EH (cell line): ENCODE measurements around the gene GPR27.

Source experiments
- DNase-seq: peaks from one replicate; pipeline ENCODE4 v3.0.0-alpha.2; 2015; ENCODE audit warnings: low read depth

The GPR27 gene

GRCh38 chr3:71733319-71733718 is 20.3 kb upstream of the GPR27 start:
- no peak for DNase-seq

- no peak for DNase-seq
Measured at GRCh38 chr3:71734881-71735280, 18.8 kb upstream of the GPR27 start.

- DNase-seq = no peak
Measured at GRCh38 chr3:71742621-71743020, 11.0 kb upstream of the GPR27 start.

DNA sequence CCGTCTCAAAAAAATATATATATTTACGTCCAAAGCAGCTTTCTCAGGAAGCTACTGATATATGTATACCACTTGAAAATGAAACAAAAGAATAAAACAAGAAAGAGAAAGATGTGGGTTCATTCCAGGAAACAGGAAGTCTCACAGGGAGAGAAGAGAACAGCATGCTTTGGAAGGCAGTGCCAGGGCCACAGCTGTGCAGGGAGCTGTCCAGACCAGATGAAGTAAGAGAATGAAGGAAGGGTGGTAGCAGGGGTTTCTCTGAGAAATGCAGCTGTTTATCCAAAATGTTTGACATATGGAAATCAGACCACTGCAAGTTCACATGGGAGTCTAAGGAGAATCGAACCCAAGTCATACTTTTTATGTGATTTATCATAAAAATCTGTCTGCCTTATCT is 8.9 kb upstream of the GPR27 start:
- DNase-seq = no peak

- DNase-seq = no peak
Measured at GRCh38 chr3:71751602-71752001, 2.1 kb upstream of the GPR27 start.

- DNase-seq = no peak
Measured at GRCh38 chr3:71752831-71753700, 589 bp upstream of the GPR27 start.

DNA sequence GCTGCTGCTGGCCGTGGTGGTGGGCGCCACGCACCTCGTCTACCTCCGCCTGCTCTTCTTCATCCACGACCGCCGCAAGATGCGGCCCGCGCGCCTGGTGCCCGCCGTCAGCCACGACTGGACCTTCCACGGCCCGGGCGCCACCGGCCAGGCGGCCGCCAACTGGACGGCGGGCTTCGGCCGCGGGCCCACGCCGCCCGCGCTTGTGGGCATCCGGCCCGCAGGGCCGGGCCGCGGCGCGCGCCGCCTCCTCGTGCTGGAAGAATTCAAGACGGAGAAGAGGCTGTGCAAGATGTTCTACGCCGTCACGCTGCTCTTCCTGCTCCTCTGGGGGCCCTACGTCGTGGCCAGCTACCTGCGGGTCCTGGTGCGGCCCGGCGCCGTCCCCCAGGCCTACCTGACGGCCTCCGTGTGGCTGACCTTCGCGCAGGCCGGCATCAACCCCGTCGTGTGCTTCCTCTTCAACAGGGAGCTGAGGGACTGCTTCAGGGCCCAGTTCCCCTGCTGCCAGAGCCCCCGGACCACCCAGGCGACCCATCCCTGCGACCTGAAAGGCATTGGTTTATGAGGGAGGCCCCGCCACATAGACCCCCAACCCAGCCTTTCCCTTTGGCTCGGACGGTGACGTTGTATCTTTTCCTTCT is 1.1 kb downstream of the GPR27 start:
- DNase-seq = no peak

DNA sequence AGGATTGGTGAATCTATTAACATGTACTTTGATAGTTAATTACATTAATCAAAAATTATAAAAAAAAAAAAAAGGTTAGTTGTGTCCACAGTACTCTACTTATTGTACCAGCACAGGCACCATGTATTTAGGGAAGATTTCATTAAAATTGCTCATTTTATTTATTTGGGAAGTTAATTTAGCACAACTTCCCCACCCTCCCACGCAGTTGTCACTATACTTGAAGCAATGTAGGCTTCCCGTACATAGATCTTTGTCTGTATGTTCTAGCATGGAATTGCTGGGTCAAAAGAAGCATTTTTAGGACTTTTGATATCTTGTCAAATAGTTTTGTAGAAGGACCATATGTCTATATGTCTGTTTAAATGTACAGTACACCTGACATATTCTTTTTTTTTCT is 4.4 kb downstream of the GPR27 start:
- no peak for DNase-seq

DNA sequence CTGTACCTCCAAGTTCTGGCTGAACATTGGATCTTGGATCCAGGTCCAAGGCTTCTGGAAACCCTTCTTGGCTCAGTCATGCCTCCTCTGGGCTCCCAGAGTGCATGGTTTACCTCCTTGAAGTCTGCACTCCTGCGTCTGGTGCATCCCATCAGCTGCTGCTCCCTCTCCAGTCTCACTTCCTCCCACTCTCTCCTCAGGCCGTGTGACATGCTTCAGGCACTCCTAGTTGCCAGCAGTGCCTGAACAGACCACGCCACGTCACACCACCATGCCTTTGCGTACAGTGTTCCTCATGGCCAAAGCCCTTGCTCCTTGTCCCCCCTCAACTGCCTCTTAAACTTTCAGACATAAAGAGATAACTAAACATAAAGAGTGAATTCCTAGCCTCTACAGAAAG is 5.7 kb downstream of the GPR27 start:
- DNase-seq = no peak

DNA sequence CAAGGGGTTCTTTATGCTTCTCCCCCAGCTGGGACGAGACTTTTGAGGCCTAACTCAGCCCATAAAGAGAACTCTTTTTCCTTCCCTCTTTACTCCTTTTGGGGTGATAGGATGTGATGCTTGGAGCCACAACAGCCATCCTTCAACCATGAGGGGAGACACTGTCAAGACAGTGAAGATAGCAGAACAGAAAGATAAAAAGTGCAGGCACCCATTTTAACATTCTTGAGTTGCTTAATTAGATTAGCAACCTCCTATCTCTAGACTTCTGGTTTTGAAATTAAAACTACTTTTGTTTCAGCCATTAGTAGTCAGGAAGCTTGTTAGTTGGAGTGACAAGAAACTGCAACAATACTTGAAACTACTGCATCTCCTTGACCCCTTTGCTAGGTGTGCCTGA is 6.5 kb downstream of the GPR27 start:
- DNase-seq = no peak

- DNase-seq = no peak
Measured at GRCh38 chr3:71763426-71763825, 9.8 kb downstream of the GPR27 start.

DNA sequence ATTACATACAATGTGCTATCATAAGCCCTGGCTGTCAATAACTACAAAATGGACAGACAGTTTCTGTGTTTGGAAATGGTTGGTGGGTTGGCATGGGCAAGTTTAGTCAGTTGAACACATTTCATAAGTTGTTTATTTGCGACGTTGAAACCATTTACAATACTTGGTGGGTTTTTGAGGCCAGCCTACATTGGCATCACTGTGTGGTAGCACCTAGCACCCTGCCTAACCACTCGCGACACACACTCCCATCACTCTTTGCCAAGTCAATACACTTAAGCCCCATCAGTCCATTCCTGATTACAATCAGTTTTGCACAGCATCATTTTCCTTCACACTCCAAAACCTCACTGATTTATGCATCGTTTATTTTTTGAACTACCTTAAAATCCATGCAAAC is 17.5 kb downstream of the GPR27 start:
- no peak for DNase-seq

DNA sequence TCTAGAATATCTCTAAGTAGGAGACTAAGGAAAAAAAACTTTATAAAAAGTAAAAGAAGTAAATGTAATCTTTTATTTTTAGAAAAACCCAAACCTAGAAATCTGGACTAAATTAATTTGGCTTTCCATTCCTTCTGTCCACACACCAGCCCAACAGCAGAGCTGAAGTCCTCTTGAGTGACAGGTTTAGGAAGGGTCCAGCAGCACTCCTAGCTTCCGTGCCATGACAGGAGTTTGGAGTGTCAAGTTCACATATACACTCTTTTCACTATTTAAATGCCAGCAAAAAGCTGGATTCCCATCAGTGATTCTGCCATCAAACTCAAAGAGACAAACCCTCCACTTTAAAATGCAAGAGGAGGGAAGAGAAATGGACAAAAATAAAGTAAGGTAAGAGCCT is 18.2 kb downstream of the GPR27 start:
- DNase-seq = no peak

DNA sequence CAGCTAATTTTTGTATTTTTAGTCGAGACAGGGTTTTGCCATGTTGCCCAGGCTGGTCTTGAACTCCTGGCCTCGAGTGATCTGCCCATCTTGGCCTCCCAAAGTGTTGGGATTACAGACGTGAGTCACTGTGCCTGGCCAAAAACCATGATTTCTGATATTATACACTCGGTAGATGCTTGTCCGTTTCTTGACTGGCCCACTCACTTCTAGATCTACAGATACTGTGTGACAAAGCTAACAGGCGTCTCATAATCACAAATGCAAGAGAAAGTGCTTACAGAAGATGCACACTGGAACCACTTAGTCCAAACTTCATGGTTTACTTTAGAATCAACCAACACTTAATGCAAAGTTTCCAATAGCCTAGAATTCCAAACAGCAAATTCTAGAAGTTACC is 22.9 kb downstream of the GPR27 start:
- DNase-seq = no peak

GRCh38 chr3:71778353-71778752 is 24.7 kb downstream of the GPR27 start:
- DNase-seq = no peak

GRCh38 chr3:71779674-71780377 is 26.2 kb downstream of the GPR27 start:
- DNase-seq = no peak

DNA sequence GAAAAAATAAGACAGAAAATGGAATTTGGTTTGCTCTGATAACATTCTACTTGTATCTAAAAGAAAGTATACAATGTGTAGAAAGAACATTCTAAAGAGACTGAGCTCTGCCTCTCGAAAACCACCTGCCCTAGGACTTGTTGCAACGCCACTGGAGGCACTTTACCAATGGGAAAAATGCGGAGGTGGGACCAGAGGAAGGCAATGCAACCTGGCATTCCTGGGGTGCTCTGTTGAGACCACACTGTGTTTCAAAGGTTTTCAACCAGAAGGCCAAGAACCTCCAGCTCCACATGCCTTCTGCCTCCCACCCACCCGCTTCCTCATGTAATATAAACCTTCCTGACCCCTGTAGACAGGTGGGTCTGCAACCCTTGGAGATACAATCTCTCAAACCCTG is 26.8 kb downstream of the GPR27 start:
- DNase-seq = no peak

GRCh38 chr3:71783152-71783551 is 29.5 kb downstream of the GPR27 start:
- DNase-seq = no peak

GRCh38 chr3:71784201-71784913 is 30.7 kb downstream of the GPR27 start:
- no peak for DNase-seq

DNA sequence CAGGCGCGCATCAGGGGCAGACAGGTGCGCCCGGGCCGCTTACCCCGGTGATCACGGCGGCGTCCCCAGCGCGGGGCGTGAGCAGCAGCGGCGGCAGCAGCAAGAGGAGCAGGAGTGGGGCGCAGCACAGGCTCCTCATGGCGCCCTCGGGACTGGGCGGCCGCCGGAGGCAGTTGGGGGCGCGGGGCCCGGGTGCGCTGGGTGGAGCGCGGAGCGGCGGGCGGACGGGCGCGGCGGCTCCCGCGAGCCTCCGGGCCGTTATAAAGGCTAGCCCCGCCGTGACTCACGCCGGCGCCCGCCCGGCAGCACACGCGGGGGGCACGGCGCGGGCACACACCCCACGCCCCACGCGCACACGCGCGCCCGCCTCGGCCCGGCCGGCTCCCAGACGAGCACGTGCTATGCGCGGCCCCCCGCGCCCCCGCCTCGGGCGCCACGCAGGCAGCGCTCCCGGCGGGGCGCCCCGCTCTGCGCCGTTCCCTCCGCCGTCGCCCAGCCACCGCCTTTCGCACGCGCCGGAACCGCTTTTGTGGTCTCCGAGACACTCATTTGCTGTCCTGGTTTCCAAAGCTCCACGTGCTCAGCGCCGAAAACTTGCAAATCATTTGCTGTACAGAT is 31.4 kb downstream of the GPR27 start, which contains the start of gene PROK2:
PROK2 (minus strand) TSS at position 235 of the 618 bp plus-strand sequence; CDS start at position 139, 96 bp downstream.
- no peak for DNase-seq

DNA sequence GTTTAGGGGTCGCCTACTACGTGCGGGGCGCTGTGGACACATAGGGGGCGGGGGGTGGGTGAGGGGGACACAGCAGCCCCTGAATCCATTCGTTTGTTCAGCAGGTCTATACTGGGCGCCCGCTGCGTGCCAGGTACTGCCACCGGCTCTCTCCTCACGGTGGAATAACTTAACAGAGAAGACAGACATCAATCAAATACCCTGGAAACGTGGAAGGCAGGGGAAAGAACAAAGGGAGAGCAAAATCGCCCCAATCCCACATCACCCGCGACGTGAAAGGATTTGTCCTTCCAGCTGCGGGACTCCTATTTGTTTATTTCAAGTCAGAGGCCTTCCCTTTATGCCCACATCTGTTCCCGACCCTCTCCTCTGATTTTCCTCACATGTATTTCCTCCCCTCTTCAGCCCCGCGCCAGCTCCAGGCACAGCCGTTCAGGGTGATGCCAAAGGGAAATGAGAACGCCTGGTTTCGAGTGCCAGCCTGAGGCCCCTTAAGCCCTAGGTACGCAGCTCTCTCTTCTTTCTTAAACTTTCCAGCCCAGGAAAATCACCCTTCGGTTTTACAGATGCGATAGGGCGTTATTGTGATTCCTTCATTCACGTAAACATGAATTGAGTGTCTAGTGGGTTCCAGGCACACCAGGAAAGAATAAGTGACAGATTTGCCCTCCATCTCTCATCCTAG is 32.0 kb downstream of the GPR27 start:
- DNase-seq = no peak
